Camera-type eye (tissue), 1 donor: ENCODE results near the gene EPN1. TPM values are rescaled to one million over a fixed set of nuclear protein-coding genes. Genes with fewer than 3 reads are reported as not detected.

ENCODE experiments used
- total RNA-seq: library from RNA; depleted of rRNA; stranded (reverse); fragments of >200 nt; gene quantifications from one replicate; pipeline ENCODE4 v1.2.3, GENCODE V29; 2014

Gene EPN1
- total RNA-seq, result 72.5 TPM

DNA sequence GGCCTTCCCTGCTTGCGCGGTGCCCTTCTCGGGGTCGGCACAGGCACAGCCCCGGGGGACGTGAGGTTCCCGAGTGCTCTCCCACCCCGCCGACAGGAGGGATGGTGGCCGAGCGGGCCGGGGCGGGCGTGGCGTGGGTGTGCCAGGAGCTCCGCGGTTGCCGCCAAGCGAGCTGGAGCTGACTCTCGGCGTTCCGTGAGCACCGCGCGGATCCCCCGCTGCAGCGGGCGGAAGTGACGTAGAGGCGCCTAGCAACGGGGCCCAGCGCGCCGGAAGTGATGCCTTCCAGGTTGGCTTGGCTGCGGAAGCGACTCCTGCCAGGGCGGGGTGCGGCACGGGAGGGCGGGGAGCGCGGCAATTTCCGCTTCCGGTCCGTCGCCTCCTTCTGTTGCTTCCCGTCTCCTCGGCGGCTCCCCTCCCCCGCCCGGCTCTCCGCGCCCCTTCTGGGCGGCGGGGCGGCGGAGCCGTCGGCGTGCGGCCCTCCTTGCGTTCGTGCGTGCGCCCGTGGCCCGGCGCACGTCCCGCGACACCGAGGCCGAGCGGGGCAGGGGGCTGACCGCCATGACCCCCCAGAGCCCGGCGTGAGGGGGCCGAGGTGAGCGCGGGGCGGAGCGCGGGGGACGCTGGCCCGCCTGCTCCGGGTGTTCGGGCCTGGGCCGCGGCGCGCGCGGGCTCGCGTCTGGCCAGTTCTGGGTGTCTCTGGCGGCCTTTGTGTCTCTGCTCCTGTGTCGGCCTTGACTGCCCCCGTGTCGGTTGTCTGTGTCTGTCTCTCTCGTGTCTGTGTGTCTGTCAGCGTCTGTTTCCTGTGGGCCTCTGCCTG, at the start of gene EPN1:
Gene EPN1 (plus strand): TSS at position 386 of the 820 bp plus-strand sequence. CDS start 3,402 bp downstream, outside the sequence.

GRCh38 chr19:55640577-55641425, 34.2 kb upstream of the EPN1 start, which contains the start of gene ZNF580:
TSS of gene ZNF580 (plus strand) at chr19:55641002. CDS start at chr19:55642509, 1,507 bp downstream.

DNA sequence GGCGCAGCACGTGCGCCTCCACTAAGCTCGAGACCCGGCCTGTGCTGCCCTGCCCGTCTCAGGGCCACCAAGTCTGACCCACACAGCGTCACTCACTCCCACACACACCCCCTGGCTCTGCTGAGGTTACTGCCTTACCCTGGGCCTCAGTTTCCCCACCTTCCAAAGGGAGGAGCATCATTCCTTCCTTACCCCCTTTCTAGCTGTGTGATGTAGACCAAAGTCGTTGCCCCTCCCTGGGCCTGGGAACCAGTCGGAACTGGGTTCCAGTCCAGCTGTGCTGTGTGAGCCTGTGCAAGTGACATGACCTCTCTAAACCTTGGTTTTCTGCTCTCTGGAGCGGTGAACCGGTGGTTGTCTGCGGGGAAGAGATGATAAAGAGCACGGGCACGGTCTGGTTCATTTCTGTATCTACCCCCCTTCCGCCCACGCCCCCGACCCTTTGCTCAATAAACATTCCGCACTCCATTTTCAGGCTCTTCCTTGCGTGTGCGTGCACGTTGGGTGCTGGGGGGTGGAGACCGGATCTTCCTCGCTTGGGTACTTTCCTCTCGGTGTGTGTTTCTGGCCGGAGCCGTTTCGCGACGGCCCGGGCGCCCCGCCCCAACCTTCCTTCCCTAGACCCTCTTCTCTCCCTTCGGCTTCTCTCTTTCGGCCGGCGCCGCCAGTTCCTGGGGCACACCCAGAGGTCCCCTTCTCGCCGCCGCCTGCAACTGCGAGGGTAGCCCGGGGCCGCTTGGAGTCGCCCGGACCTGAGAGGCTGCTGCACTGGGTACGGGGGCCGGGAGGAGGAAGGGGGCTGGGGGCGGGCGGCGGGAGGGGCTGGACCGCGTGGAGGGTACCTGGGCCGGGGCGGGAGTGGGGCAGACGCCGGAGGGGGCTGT, 31.8 kb upstream of the EPN1 start, which contains the start of gene ZNF581:
Gene ZNF581 (plus strand): TSS at position 647 of the 884 bp plus-strand sequence. CDS start 923 bp downstream, outside the sequence.

GRCh38 chr19:55647732-55648584, 27.1 kb upstream of the EPN1 start, which contains the start of gene CCDC106:
TSS of gene CCDC106 (plus strand) at chr19:55648212. CDS start at chr19:55649047, 835 bp downstream.

DNA sequence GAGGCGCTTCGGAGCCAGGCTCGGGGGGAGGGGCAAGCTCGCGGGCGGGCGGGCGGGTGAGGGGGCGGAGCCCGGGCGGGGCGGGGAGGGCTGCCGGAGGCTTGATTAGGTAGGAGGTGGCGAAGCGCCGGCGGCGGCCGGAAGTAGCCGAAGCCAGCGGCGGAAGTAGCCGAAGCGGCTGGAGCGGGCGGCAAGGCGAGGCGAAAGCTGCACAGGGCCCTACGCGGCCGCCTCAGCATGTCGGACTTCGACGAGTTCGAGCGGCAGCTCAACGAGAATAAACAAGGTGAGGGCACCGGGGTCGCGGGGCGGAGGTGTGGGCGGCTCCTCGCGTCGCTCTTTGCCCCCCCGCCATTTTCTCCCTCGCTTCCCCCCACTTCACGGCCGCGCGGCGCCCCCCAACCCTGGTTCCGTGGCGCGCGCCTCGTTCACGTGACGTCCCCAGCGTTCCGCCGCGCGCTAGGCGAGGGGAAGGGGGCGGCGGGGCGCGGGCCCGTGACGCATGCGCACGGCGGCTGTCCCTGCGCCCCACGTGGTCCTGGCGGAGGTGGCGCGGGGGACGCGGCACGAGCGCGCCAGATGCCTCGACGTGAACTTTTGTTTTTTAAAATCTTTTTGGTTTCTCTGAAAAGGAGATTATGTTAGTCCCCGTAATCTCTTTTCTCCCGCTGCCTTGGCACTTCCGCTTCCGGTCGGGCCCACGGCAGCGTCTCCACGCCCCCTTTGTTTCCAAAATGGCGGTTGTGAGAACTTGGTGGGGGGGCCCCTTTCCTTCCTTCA, 20.0 kb upstream of the EPN1 start, which contains the start of gene U2AF2:
Gene U2AF2 (plus strand): TSS at position 168 of the 780 bp plus-strand sequence. CDS start 70 bp downstream, at position 238.

GRCh38 chr19:55738302-55738701, 63.3 kb downstream of the EPN1 start, which contains the start of gene NLRP9:
TSS of gene NLRP9 (minus strand) at chr19:55738402. CDS start at chr19:55738374, 28 bp downstream.

GRCh38 chr19:55758797-55759196, 83.8 kb downstream of the EPN1 start, which contains the start of gene RFPL4A:
TSS of gene RFPL4A (plus strand) at chr19:55759097. CDS start at chr19:55761801, 2,704 bp downstream.

Other genes starting within 250 kb of the EPN1 start
- gene SHISA7, start 231.9 kb upstream of the EPN1 start, total RNA-seq, result 1.5 TPM
- 22.9 TPM for gene ISOC2, start 213.6 kb upstream of the EPN1 start, total RNA-seq
- not detected for gene C19orf85, start 210.5 kb upstream of the EPN1 start, total RNA-seq
- 2.3 TPM for gene ZNF628, start 198.6 kb upstream of the EPN1 start, total RNA-seq
- 13.0 TPM for gene NAT14, start 190.0 kb upstream of the EPN1 start, total RNA-seq
- gene SSC5D, start 186.8 kb upstream of the EPN1 start, total RNA-seq, result 20.5 TPM
- 0.99 TPM for gene SBK2, start 138.1 kb upstream of the EPN1 start, total RNA-seq
- not detected for gene SBK3, start 129.7 kb upstream of the EPN1 start, total RNA-seq
- gene ZNF579, start 94.4 kb upstream of the EPN1 start, total RNA-seq, result 3.6 TPM
- 8.7 TPM for gene FIZ1, start 75.7 kb upstream of the EPN1 start, total RNA-seq
- gene ZNF524, start 74.9 kb upstream of the EPN1 start, total RNA-seq, result 10.4 TPM
- 5.4 TPM for gene ZNF865, start 69.6 kb upstream of the EPN1 start, total RNA-seq
- 9.3 TPM for gene ZNF784, start 50.7 kb upstream of the EPN1 start, total RNA-seq
- gene ZNF580, start 34.2 kb upstream of the EPN1 start, total RNA-seq, result 10.8 TPM
- gene ZNF581, start 31.6 kb upstream of the EPN1 start, total RNA-seq, result 9.7 TPM
- 10.9 TPM for gene CCDC106, start 27.0 kb upstream of the EPN1 start, total RNA-seq
- gene U2AF2, start 20.2 kb upstream of the EPN1 start, total RNA-seq, result 105 TPM
- gene NLRP9, start 63.2 kb downstream of the EPN1 start, total RNA-seq, result not detected
- gene RFPL4A, start 83.9 kb downstream of the EPN1 start, total RNA-seq, result not detected
- gene RFPL4AL1, start 93.9 kb downstream of the EPN1 start, total RNA-seq, result not detected
- gene NLRP11, start 156.8 kb downstream of the EPN1 start, total RNA-seq, result not detected
- gene NLRP4, start 161.3 kb downstream of the EPN1 start, total RNA-seq, result not detected